GM10266 (cell line): ENCODE measurements around the gene FLNC.

ENCODE experiments used
- DNase-seq: peaks from one replicate; pipeline ENCODE4 v3.0.0; 2012; ENCODE audit errors: extremely low spot score
- TF ChIP-seq, protein P1 (sequence below): IDR thresholded peaks from 2 replicates; pipeline ENCODE4 v1.5.1; 2012; ENCODE audit warnings: mild to moderate bottlenecking, low read depth; ENCODE audit not compliant: control insufficient read depth, insufficient read depth; ENCODE audit errors: missing control alignments

FLNC gene

DNA sequence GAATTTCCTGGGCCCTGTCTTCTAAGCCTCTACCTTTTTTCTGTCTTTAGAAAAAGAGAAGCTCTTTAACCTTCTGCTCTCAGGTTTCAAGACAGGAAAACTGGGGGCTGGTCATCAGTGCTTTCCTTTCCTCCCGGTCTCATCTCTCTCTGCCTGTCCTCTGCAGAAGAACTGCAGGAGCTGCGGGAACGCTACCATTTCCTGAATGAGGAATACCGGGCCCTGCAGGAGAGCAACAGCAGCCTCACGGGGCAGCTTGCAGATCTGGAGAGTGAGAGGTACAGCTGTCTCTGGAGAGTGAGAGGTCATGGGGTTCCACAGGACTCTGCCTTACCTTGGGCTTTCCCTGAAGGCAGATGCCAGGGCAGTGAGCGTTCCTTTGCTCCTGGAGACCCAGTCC is 25.7 kb upstream of the FLNC start:
- TF ChIP-seq, protein P1, sequence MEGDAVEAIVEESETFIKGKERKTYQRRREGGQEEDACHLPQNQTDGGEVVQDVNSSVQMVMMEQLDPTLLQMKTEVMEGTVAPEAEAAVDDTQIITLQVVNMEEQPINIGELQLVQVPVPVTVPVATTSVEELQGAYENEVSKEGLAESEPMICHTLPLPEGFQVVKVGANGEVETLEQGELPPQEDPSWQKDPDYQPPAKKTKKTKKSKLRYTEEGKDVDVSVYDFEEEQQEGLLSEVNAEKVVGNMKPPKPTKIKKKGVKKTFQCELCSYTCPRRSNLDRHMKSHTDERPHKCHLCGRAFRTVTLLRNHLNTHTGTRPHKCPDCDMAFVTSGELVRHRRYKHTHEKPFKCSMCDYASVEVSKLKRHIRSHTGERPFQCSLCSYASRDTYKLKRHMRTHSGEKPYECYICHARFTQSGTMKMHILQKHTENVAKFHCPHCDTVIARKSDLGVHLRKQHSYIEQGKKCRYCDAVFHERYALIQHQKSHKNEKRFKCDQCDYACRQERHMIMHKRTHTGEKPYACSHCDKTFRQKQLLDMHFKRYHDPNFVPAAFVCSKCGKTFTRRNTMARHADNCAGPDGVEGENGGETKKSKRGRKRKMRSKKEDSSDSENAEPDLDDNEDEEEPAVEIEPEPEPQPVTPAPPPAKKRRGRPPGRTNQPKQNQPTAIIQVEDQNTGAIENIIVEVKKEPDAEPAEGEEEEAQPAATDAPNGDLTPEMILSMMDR: no peak
- no peak for DNase-seq

DNA sequence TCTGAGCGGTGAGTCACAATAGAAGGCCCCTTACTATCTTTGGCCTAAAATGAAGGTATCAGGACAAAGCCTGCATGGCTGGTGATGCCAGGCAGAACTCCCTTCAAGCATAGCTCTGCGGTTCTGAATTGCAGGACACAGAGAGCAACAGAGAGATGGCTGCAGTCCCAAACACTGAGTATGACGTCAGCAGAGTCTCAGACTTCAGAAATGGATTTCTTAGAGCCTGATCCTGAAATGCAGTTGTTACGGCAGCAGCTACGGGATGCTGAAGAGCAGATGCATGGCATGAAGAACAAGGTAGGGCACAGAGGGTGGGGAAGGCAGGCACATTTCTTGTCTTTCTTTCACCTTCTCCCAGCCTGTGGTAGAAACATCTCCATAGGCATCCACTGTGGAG is 25.0 kb upstream of the FLNC start:
- TF ChIP-seq, protein P1: no peak
- DNase-seq: no peak

- no peak for DNase-seq
- TF ChIP-seq, protein P1: no peak
Observed at GRCh38 chr7:128807191-128807590, 23.0 kb upstream of the FLNC start.

GRCh38 chr7:128809363-128809762 is 20.8 kb upstream of the FLNC start:
- TF ChIP-seq, protein P1: no peak

GRCh38 chr7:128810473-128810872 is 19.7 kb upstream of the FLNC start:
- TF ChIP-seq, protein P1: no peak

More at GRCh38 chr7:128809363-128809762, 20.8 kb upstream of the FLNC start:
- no peak for DNase-seq

DNA sequence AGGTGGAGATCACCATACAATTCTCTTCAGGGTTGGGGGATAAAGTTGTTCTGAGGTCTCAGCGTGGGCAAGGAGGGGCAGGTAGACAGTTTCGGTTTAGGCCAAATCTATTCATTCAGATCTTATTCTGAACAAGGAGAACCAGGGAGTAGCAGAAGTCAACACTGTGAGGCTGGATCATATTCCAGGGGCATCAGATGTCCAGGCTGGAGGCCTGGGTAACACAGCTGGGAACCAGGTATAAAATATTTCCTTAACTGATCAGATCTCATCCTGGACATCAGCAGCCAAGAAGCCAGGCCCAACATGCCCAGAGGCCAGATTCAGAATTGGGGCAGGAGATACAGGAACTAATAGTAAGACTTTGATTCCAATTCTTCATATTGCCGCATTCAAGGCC is 19.2 kb upstream of the FLNC start:
- DNase-seq: no peak
- TF ChIP-seq, protein P1: no peak

More at GRCh38 chr7:128810473-128810872, 19.7 kb upstream of the FLNC start:
- no peak for DNase-seq

- no peak for DNase-seq
- TF ChIP-seq, protein P1: no peak
Observed at GRCh38 chr7:128811631-128812430, 18.4 kb upstream of the FLNC start.
